Measurements from ENCODE around the gene KLF13.

DNA sequence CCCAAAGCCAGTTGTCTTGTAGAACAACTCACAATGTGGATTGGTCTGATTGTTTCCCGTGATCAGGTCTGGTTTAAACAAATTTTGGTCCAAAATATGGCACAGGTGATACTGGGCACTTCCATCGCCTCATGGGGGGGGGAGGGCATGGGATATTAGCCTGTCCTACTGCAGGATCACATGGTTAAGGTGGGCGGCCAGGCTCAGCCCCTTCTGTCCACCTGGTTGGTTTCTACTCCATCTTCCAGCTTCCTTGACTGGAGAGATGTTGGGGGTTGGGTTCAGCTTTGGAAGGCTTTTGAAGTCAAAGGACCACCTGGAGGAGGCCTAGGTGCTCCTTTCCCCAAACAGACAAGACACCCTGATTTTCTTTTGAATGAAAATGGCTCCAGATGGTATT lies 7.2 kb downstream of the KLF13 start:
- TF ChIP-seq POLR2A (IDR thresholded peaks at IDR 0.05), result no peak
- TF ChIP-seq, protein P1, sequence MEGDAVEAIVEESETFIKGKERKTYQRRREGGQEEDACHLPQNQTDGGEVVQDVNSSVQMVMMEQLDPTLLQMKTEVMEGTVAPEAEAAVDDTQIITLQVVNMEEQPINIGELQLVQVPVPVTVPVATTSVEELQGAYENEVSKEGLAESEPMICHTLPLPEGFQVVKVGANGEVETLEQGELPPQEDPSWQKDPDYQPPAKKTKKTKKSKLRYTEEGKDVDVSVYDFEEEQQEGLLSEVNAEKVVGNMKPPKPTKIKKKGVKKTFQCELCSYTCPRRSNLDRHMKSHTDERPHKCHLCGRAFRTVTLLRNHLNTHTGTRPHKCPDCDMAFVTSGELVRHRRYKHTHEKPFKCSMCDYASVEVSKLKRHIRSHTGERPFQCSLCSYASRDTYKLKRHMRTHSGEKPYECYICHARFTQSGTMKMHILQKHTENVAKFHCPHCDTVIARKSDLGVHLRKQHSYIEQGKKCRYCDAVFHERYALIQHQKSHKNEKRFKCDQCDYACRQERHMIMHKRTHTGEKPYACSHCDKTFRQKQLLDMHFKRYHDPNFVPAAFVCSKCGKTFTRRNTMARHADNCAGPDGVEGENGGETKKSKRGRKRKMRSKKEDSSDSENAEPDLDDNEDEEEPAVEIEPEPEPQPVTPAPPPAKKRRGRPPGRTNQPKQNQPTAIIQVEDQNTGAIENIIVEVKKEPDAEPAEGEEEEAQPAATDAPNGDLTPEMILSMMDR (IDR thresholded peaks at IDR 0.05), result no peak
